Body of pancreas (tissue), 4 donors: ENCODE data around the gene ITPK1. TPM values are rescaled to one million over a fixed set of nuclear protein-coding genes. Genes with fewer than 3 reads are reported as not detected.
"Not testable (repeated sequence)": the region's sequence is repeated elsewhere in the genome, so short reads cannot be mapped to it uniquely, and the experiment has no call there.

ENCODE experiments used
- ATAC-seq: fragments of 150-250 bp; one replicate; pipeline ENCODE4 v1.9.1; 2016
- DNase-seq, 4 donors: peaks; one replicate each; pipeline ENCODE4 v3.0.0-alpha.2; 2019
- H3K27ac ChIP-seq, 4 donors: fragments of 200-600 bp; sonication (generic); 1 replicate in 3 of 4; 2 replicates in 1 of 4; pipeline versions ENCODE4 v1.5.1 to v1.6.1; 2016 to 2019; ENCODE audit warnings: mild to moderate bottlenecking in 1 of 4, mixed read lengths in 1 of 4, moderate library complexity in 1 of 4
- H3K27me3 ChIP-seq, 2 donors: fragments of 200-600 bp; sonication (generic); one replicate each; pipeline ENCODE4 v1.6.0; 2016; ENCODE audit warnings: mild to moderate bottlenecking in 1 of 2
- H3K36me3 ChIP-seq, 2 donors: fragments of 200-600 bp; sonication (generic); replicated peaks in 1 of 2; 2 replicates each; pipeline ENCODE4 v1.5.1; 2016; ENCODE audit warnings: low read depth in 2 of 2; ENCODE audit not compliant: insufficient read depth in 1 of 2
- H3K4me1 ChIP-seq: fragments of 200-600 bp; sonication (generic); one replicate; pipeline ENCODE4 v1.6.0; 2016
- H3K4me3 ChIP-seq, 2 donors: fragments of 200-600 bp; sonication (generic); 1 replicate in 1 of 2; 2 replicates in 1 of 2; pipeline ENCODE4 v1.5.1; 2016 to 2019
- H3K9me3 ChIP-seq, 3 donors: fragments of 200-600 bp; sonication (generic); 1 replicate in 2 of 3; 2 replicates in 1 of 3; pipeline ENCODE4 v1.5.1; 2016
- POLR2A ChIP-seq, 3 donors: fragments of 450-650 bp; IDR thresholded peaks; one replicate each; pipeline ENCODE4 v1.6.1; 2016; ENCODE audit warnings: antibody characterized with exemption in 3 of 3, mild to moderate bottlenecking in 2 of 3
- WGBS, 2 donors: methylation state at CpG; one replicate each; pipeline ENCODE4 v1.1.5; 2017; 5-methylcytosine and 5-hydroxymethylcytosine counted together
- intact Hi-C: fragments of 100-400 bp; cut with DNase I; formaldehyde crosslinking; loops from one replicate; pipeline ENCODE4 v1.15.1; 2023
- total RNA-seq, 2 donors: library from RNA; depleted of rRNA; stranded (reverse); fragments of >200 nt; gene quantifications; one replicate each; pipeline ENCODE4 v1.1.0, GENCODE V29; 2016
- TF ChIP-seq, protein P1 (sequence below), 7 experiments: fragments of 450-650 bp in 4 of 7; fragments of 200-600 bp in 3 of 7; sonication (generic) in 3 of 7; IDR thresholded peaks; one replicate each; pipeline ENCODE4 v1.5.1; 2016 to 2019; ENCODE audit warnings: antibody characterized with exemption in 7 of 7

ITPK1 gene
- total RNA-seq, 2 donors from 2014 or later = 30.1 to 32.6 TPM

DNA sequence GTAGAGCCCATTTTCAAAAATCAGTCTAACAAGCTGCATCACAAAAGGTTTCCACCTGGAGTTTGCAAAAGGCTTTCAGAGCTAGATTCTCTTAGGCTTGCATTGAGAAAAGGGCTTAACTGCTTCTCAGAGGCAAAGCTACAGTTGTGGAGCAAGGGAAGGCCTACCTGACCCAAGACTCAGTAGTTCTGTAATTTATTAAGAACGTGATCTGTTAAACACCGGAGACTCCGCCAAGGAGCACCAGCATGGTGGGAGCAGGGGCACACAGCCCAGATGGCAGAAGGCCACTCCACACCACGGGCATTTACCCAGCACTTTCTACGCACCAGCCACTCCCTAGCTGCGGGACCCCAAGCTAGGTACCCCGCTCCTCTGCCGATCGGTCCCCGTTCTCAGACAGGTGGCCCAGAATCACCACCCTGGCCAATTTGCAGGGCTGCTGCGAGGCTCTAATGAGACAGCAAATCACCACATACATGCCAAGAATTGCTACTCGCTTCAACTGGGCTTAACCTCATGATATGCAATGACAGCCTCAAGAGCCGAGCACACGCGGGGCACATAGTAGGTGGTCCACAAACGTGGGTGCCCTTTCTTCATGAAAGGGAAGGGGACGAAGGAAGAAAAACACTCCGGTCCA, 1.5 kb downstream of the ITPK1 start:
- peak overlapping the region; percentile 92 to 97 (median 94) for H3K27ac ChIP-seq
- no peaks in the 10 kb centered on the region for H3K9me3 ChIP-seq
- peaks cover 27% of the 10 kb centered on the region for H3K4me1 ChIP-seq
- peak overlapping the region; percentile 64 to 76 for H3K4me3 ChIP-seq
- DNase-seq = peak in 2 of 4 donors; percentile 21 to 32
- no peaks in the 10 kb centered on the region for H3K36me3 ChIP-seq
- 7 to 16% methylated on average over 5 to 18 of the region's 18 CpGs for WGBS, 2 donors
- no peak for ATAC-seq
- TF ChIP-seq, protein P1, sequence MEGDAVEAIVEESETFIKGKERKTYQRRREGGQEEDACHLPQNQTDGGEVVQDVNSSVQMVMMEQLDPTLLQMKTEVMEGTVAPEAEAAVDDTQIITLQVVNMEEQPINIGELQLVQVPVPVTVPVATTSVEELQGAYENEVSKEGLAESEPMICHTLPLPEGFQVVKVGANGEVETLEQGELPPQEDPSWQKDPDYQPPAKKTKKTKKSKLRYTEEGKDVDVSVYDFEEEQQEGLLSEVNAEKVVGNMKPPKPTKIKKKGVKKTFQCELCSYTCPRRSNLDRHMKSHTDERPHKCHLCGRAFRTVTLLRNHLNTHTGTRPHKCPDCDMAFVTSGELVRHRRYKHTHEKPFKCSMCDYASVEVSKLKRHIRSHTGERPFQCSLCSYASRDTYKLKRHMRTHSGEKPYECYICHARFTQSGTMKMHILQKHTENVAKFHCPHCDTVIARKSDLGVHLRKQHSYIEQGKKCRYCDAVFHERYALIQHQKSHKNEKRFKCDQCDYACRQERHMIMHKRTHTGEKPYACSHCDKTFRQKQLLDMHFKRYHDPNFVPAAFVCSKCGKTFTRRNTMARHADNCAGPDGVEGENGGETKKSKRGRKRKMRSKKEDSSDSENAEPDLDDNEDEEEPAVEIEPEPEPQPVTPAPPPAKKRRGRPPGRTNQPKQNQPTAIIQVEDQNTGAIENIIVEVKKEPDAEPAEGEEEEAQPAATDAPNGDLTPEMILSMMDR (IDR thresholded peaks at IDR 0.05) = no peak
- TF ChIP-seq POLR2A (IDR thresholded peaks at IDR 0.05) = no peak
- H3K27me3 ChIP-seq = no peaks in the 10 kb centered on the region
- intact Hi-C loops = loop anchor here (10.0 kb wide), 1 partner anchor 61 kb away; no protein-coding TSS in a partner anchor

DNA sequence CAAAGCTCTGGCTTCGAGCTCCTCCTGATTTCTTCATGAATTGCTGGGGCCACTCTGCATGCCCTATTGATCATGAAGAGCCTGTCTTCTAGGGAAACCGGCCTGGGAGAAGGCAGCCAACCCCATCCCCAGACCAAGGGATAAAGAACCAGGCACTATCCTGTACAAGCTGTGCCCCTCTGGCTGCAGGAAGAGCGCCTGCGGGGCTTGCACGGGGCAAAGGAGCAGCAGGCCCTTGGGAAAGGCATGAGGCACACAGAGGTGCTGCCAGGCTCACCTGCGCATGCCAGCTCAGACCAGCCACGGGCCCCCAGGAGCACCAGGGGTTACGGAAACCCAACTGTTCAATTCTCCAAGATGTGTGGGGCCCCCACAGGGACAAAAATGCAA, 2.1 kb downstream of the ITPK1 start:
- intact Hi-C loops = loop anchor here (10.0 kb wide), 1 partner anchor 61 kb away; no protein-coding TSS in a partner anchor
- ATAC-seq (no peak), DNase-seq (peak in 1 of 4 donors; percentile 43)

GRCh38 chr14:93112891-93113677, 2.6 kb downstream of the ITPK1 start:
- 5 to 9% methylated on average over 10 to 15 of the region's 15 CpGs for WGBS, 2 donors
- Histone ChIP-seq H3K4me1 (peaks cover 28% of the 10 kb centered on the region), H3K36me3 (no peaks in the 10 kb centered on the region), H3K9me3 (no peaks in the 10 kb centered on the region), H3K27me3 (no peaks in the 10 kb centered on the region), H3K27ac (peak overlapping the region in 3 of 4 donors; percentile 92 to 97 (median 93)), H3K4me3 (no peak overlapping the region)
- no peak for TF ChIP-seq POLR2A (IDR thresholded peaks at IDR 0.05)
- TF ChIP-seq, protein P1 (IDR thresholded peaks at IDR 0.05) = peak; percentile 68 to 92 (median 75)
- intact Hi-C loops = loop anchor here (10.0 kb wide), 1 partner anchor 62 kb away; no protein-coding TSS in a partner anchor
- no peak for ATAC-seq
- DNase-seq = peak; percentile 83 to 91 (median 87)

More for the DNA sequence above, 2.1 kb downstream of the ITPK1 start:
- H3K36me3 ChIP-seq = no peaks in the 10 kb centered on the region
- H3K27me3 ChIP-seq = no peaks in the 10 kb centered on the region
- TF ChIP-seq, protein P1 (IDR thresholded peaks at IDR 0.05) = no peak
- TF ChIP-seq POLR2A (IDR thresholded peaks at IDR 0.05) = no peak
- H3K27ac ChIP-seq = peak overlapping the region in 3 of 4 donors; percentile 92 to 97 (median 93)
- H3K4me1 ChIP-seq = peaks cover 27% of the 10 kb centered on the region
- H3K9me3 ChIP-seq = no peaks in the 10 kb centered on the region
- 11 to 24% methylated on average over 8 of the region's 8 CpGs for whole genome bisulfite sequencing, 2 donors
- peak overlapping the region in 1 of 2 donors; percentile 64 for H3K4me3 ChIP-seq

- not testable (repeated sequence) for DNase-seq
Measured at GRCh38 chr14:93111541-93111940, 4.2 kb downstream of the ITPK1 start.

GRCh38 chr14:93110856-93111419, 4.8 kb downstream of the ITPK1 start:
- DNase-seq (no peak), ATAC-seq (no peak)
- Histone ChIP-seq H3K4me1 (peaks cover 42% of the 10 kb centered on the region), H3K9me3 (no peaks in the 10 kb centered on the region), H3K27ac (no peak overlapping the region), H3K36me3 (no peaks in the 10 kb centered on the region), H3K4me3 (no peak overlapping the region), H3K27me3 (no peaks in the 10 kb centered on the region)
- intact Hi-C loops = loop anchor here (10.0 kb wide), 1 partner anchor 64 kb away; no protein-coding TSS in a partner anchor
- TF ChIP-seq, protein P1 (IDR thresholded peaks at IDR 0.05) = no peak
- no peak for TF ChIP-seq POLR2A (IDR thresholded peaks at IDR 0.05)
- WGBS, 2 donors = 82 to 85% methylated on average over 5 of the region's 5 CpGs

More at GRCh38 chr14:93111541-93111940, 4.2 kb downstream of the ITPK1 start:
- not testable (repeated sequence) for H3K36me3 ChIP-seq, H3K27me3 ChIP-seq, H3K4me3 ChIP-seq, ATAC-seq, H3K9me3 ChIP-seq, H3K27ac ChIP-seq
- intact Hi-C loops = loop anchor here (10.0 kb wide), 1 partner anchor 63 kb away; no protein-coding TSS in a partner anchor
- WGBS, 2 donors = 92 to 96% methylated on average over 8 of the region's 8 CpGs
- peaks cover 41% of the 10 kb centered on the region for H3K4me1 ChIP-seq
